Ureter (tissue), 1 donor: Measurements from ENCODE around the gene SMIM12. TPM values are rescaled to one million over a fixed set of nuclear protein-coding genes. Genes with fewer than 3 reads are reported as not detected.

Experiments
- total RNA-seq: library from RNA; stranded (reverse); gene quantifications from one replicate; pipeline ENCODE4 v1.2.4, GENCODE V29; 2023
- donor health status: DM: yes; HTN: yes; CAD: no.

SMIM12 gene
- total RNA-seq, 1 donor from 2014 or later: 37.6 TPM

Other genes starting within 250 kb of the SMIM12 start
- gene GJB5, start 104.7 kb downstream of the SMIM12 start, total RNA-seq: 8.5 TPM
- 3.8 TPM for gene GJB4, start 100.0 kb downstream of the SMIM12 start, total RNA-seq
- gene GJB3, start 78.5 kb downstream of the SMIM12 start, total RNA-seq: 14.9 TPM
- 8.9 TPM for gene GJA4, start 66.8 kb downstream of the SMIM12 start, total RNA-seq
- 0.26 TPM for gene DLGAP3, start 69.9 kb upstream of the SMIM12 start, total RNA-seq
- gene TMEM35B, start 125.6 kb upstream of the SMIM12 start, total RNA-seq: 29.6 TPM
- gene ZMYM6, start 172.2 kb upstream of the SMIM12 start, total RNA-seq: 31.5 TPM
- 25.9 TPM for gene ZMYM1, start 219.6 kb upstream of the SMIM12 start, total RNA-seq